RPMI7951 (cell line): ENCODE data around the gene AMFR. TPM values are rescaled to one million over a fixed set of nuclear protein-coding genes. Genes with fewer than 3 reads are reported as not detected.

ENCODE experiments used
- DNase-seq: peaks from one replicate; pipeline ENCODE4 v3.0.0-alpha.2; 2012; ENCODE audit warnings: low read depth
- total RNA-seq: library from RNA; depleted of rRNA; stranded (reverse); fragments of >200 nt; shearing (Covaris generic); gene quantifications from 2 replicates; pipeline ENCODE4 v1.2.3, GENCODE V29; 2014; rRNA removed

AMFR gene
- total RNA-seq, result 100.0 and 105 TPM in 2 replicates

GRCh38 chr16:56425439-56425832 is at the start of gene AMFR:
AMFR (minus strand) TSS chr16:56425545; CDS start chr16:56425327, 218 bp downstream.
- peak; percentile 82 for DNase-seq

DNA sequence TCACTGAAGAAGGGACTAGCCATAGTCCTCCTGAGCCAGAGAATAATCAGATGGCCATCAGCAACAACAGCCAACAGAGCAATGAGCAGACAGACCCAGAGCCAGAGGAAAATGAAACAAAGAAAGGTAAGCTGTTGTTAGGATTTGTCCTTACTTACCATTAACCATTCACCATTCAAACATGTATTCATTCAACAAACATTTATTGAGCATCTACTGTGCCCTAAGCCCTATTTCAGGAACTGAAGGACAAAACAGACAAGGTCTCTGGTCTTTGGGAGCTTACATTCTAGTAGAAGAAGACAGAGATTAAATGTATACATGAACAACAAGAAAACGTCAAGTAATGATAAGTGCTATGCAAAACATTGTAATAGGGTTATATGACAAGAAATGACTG is 45.3 kb upstream of the AMFR start:
- no peak for DNase-seq

DNA sequence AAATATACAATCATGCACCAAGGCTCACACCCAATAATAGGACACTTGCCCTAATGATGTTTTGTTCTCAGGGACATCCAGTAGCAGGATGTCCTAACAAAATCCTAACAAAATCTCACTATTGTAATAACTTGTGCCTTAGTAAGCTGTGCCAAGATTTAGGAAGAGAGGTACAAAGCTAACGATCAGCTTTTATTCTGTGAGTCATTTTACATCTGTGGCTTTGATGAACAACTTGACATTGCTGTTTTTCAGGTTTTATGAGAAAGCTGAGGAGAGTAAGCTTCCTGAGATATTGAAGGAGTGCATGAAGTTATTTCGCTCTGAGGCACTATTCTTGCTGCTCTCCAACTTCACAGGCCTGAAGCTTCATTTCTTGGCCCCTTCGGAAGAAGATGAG is 44.9 kb upstream of the AMFR start:
- DNase-seq, result no peak

- no peak for DNase-seq
Measured at GRCh38 chr16:56469748-56470147, 44.4 kb upstream of the AMFR start.

DNA sequence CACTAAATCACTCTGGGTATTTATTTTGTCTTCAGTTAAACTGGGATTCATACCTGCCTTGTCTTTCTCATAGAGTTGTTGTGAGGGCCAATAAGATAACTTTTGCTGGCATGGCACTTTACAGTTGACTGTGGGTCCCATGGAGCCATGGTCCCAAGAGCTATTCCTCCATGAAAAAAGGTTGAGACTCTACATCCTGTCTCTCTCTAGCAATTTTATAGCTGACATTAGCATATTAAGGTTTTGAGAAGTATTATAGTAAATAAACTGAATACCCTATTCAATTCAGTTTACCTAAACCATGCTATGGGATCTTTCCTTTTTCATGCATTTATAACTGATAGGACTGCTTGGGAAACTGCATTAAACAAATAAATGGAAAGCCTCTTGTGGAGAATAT is 43.5 kb upstream of the AMFR start:
- DNase-seq, result no peak

- DNase-seq, result no peak
Measured at GRCh38 chr16:56466344-56466743, 41.0 kb upstream of the AMFR start.

GRCh38 chr16:56463153-56463552 is 37.8 kb upstream of the AMFR start:
- no peak for DNase-seq

DNA sequence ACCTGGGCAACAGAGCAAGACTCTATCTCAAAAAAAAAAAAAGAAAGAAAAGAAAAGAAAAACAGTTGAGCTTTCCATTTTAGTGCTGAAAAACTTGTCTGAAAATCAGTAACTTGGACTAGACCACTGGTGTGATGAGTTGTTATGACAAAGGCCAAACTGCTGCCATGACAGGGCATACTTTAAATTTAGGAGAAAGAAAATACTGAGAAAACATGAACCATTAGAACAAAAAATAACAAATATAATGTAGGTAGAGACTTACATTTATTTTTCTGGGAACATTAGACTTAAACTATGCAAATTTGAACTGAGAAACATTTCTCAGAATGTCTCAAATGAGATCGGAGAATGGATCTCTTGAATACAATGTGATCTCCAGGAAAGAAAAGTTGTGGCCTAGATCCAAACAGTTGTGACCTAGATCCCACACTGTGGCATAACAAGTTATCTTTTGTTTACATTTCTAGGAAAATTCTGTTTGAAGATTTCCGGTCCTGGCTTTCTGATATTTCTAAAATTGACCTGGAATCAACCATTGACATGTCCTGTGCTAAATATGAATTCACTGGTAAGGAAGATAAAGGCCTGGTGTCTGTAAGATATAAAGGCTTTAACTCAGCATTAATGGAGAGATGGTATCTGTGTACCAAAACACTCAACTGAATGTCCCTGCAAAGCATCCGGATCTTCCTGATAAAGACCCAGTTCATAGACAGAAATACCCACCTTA is 36.9 kb upstream of the AMFR start:
- no peak for DNase-seq

DNA sequence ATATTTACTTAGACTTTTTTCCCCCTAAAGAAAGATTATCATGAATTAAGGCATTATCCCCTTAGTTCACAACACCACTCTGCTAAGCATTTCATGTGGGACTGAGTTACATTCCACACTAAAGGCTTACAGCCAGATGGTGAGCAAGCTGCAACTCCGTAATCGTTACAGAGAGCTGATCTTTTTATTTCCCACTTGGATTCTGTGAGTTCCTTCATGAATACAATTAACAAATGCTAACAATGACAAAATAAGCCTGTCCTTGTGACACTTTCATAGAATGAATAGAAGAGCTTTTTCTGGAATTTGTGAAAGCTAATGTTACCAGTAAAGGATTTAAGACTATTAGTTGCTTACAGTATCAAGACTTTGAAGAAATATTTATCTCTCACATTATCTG is 34.8 kb upstream of the AMFR start:
- DNase-seq, result no peak

GRCh38 chr16:56457927-56458470 is 32.7 kb upstream of the AMFR start:
- no peak for DNase-seq

- peak; percentile 55 for DNase-seq
Measured at GRCh38 chr16:56451753-56452689, 26.7 kb upstream of the AMFR start.

GRCh38 chr16:56450986-56451752 is 25.8 kb upstream of the AMFR start, which contains the start of the genes NUDT21 and OGFOD1:
NUDT21 (minus strand) TSS chr16:56451332; CDS start chr16:56451202, 130 bp downstream.
OGFOD1 (plus strand) TSS chr16:56451554; CDS start chr16:56451613, 59 bp downstream.
- peak; percentile 98 for DNase-seq

DNA sequence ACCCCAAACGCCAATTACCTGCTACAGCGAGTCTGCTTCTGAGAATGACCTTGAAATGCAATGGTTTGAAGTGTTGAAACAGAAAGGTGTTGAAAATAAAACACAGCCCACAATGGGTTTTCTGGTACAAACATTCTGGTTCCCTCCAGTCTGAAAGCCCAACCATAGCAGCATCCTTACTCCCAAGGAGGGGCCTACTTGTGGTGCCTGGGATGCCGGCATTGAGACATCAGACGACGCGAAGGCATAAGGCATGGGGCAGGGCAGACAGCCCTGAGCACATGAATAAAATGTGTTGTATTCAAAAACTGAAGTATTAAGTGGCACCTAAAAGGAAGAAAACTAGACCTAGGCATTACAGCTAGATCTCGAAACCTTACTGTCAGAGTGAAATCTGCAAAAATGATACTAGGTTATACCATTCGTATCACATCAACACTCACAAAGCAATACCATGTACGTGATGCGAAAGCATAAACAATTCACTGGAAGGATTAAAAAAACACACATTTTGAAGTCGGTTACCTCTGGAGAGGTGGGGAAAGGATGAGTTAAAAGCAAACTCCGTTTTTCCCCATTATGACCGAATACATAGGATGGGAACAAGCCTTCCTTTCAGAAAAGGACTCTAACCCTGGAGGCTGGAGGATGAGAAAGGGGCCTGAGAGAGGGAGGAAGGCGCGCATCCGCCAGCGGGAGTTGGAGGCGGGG is 25.1 kb upstream of the AMFR start:
- peak; percentile 3 for DNase-seq

DNA sequence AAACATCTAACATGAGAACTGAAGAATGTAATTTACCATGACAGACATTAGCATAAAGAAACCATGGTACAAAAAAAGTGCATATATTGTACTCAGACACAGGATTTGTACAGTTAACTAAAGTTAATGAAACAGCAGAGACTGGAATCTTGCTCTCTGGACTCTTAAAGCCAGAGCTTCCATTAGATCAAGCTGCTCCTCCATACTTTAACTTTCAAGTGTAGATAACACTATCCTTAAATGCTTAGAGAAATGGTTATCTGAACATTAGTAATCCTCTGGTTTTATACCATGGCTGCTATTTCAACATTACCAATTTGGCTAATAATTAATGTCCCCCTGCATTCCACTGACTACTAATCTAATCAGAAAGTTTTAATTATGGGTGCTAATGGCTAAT is 22.7 kb upstream of the AMFR start:
- no peak for DNase-seq

- no peak for DNase-seq
Measured at GRCh38 chr16:56447286-56447685, 21.9 kb upstream of the AMFR start.

DNA sequence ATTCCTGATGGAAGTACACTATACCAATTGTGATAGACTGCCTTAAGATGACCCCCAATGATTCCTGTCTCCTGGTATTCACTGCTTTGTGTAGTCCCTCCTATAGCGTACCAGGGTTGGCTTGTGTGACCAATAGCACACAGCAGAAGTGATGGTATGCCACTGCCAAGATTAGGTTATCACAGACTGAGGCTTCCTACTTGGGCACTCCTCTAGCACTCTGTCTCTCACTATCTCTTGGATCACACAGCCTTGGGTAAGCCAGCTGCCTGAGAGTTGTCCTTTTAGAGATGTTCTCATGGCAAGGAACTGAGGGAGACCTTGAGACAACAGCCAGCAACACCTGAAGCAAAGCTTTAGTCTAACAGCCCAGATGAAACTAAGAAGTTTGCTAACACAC is 12.7 kb upstream of the AMFR start:
- no peak for DNase-seq

GRCh38 chr16:56436258-56436657 is 10.9 kb upstream of the AMFR start:
- DNase-seq, result no peak

DNA sequence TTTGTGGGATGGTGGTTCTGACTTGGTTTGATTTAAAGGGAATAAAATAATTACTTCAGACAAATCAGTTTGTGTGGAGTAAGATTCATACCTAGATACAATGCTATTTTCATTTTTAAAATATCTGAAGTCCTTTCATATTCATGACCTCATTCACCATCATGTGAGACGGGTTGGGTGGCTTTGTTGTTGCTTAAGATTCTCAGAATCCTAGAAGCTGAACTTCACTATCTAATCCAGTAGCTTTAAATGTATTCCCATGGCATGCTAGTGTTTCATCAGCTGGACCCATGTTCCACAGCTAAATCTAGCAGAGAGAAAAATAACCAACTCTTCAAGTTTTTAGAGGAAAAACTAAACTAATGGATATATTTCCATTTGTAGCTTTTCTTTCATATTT is 2.7 kb upstream of the AMFR start:
- DNase-seq, result no peak

DNA sequence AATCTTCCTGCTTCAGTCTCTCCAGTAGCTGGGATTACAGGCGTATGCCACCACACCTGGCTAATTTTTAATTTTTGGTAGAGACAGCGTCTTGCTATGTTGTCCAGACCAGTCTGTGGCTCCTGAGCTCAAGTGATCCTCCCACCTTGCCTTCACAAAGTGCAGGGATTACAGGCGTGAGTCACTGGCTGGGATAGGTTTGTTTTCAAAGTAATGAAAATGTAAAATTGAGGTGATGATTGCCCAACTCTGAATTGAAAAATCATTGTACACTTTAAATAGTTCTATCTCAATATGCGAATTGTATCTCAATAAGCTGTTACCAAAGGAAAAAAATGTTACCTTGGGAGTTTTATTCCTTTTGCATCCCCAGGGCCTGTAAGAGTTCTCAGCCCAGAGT is 1.2 kb upstream of the AMFR start:
- no peak for DNase-seq

- peak; percentile 20 for DNase-seq
Measured at GRCh38 chr16:56424791-56425438, 430 bp downstream of the AMFR start.

GRCh38 chr16:56424404-56424764 is 961 bp downstream of the AMFR start:
- DNase-seq, result peak; percentile 17
